Upper lobe of left lung (tissue), 4 donors: Measurements from ENCODE around the gene B4GALNT1.

Experiments used
- EP300 ChIP-seq, 4 donors: sonication (generic); formaldehyde crosslinking; IDR thresholded peaks; one replicate each; pipeline ENCODE4 v1.5.1; 2017; ENCODE audit warnings: antibody characterized with exemption in 4 of 4, control low read depth in 2 of 4
- POLR2A ChIP-seq, 4 donors: fragments of 450-650 bp; IDR thresholded peaks; one replicate each; pipeline ENCODE4 v1.5.1; 2016 to 2017; ENCODE audit warnings: antibody characterized with exemption in 4 of 4, mild to moderate bottlenecking in 2 of 4
- TF ChIP-seq, protein P1 (sequence below), 6 experiments: fragments of 450-650 bp in 4 of 6; fragments of 200-600 bp in 2 of 6; sonication (generic) in 2 of 6; IDR thresholded peaks; one replicate each; pipeline ENCODE4 v1.5.1; 2016 to 2019; ENCODE audit warnings: antibody characterized with exemption in 6 of 6

DNA sequence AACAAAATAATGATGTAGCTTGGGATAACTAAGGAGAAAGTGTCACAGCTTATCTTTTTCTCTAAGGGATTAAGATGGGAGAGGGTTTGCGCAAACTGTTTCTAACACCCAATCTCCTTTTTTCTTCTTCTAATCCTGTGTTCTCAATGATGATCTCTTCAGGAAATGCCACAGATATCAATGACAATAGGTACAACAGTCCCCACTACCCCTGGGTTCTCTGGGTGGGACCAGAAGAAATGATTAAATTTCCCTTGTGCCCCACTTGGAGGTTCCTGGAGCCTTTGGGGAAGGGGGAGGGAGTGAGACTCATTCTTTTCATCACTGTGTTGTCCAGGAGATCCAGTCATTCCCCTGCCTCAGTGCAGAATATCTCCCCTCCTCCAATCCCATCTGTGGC, 50.6 kb downstream of the B4GALNT1 start:
- TF ChIP-seq, protein P1, sequence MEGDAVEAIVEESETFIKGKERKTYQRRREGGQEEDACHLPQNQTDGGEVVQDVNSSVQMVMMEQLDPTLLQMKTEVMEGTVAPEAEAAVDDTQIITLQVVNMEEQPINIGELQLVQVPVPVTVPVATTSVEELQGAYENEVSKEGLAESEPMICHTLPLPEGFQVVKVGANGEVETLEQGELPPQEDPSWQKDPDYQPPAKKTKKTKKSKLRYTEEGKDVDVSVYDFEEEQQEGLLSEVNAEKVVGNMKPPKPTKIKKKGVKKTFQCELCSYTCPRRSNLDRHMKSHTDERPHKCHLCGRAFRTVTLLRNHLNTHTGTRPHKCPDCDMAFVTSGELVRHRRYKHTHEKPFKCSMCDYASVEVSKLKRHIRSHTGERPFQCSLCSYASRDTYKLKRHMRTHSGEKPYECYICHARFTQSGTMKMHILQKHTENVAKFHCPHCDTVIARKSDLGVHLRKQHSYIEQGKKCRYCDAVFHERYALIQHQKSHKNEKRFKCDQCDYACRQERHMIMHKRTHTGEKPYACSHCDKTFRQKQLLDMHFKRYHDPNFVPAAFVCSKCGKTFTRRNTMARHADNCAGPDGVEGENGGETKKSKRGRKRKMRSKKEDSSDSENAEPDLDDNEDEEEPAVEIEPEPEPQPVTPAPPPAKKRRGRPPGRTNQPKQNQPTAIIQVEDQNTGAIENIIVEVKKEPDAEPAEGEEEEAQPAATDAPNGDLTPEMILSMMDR (IDR thresholded peaks at IDR 0.05): no peak
- TF ChIP-seq EP300 (IDR thresholded peaks at IDR 0.05) (no peak), POLR2A (IDR thresholded peaks at IDR 0.05) (no peak)
